Keratinocyte (primary cell): ENCODE measurements around the gene RPS3A. TPM values are rescaled to one million over a fixed set of nuclear protein-coding genes. Genes with fewer than 3 reads are reported as not detected.

Experiments
- DNase-seq: peaks from one replicate; pipeline ENCODE4 v3.0.0-alpha.2; 2011; ENCODE audit warnings: low read depth, missing footprints, low spot score
- FAIRE-seq: peaks from 2 replicates; lab custom pipeline; 2011; peaks lifted over from hg19 to GRCh38; lab: Jason Lieb, UNC
- H2AFZ ChIP-seq: 2 replicates; pipeline ENCODE4 v1.6.0; 2012; ENCODE audit warnings: low read length, control low read depth, inconsistent platforms; ENCODE audit not compliant: control insufficient read depth
- H3K27ac ChIP-seq: 2 replicates; pipeline ENCODE4 v1.5.1; 2011; ENCODE audit warnings: low read length; ENCODE audit not compliant: control insufficient read depth, insufficient read depth
- H3K27me3 ChIP-seq: 3 replicates; pipeline ENCODE4 v1.6.0; 2011; ENCODE audit warnings: low read length; ENCODE audit not compliant: control insufficient read depth, insufficient read depth; ENCODE audit errors: extremely low read depth
- H3K36me3 ChIP-seq, 2 experiments: 2 replicates in 1 of 2; 3 replicates in 1 of 2; pipeline ENCODE4 v1.5.1; 2011; ENCODE audit warnings: low read length in 2 of 2, mild to moderate bottlenecking in 1 of 2; ENCODE audit not compliant: control insufficient read depth in 2 of 2, insufficient read depth in 2 of 2; ENCODE audit errors: extremely low read depth in 1 of 2
- H3K4me1 ChIP-seq: 3 replicates; pipeline ENCODE4 v1.5.1; 2011; ENCODE audit warnings: low read length; ENCODE audit not compliant: control insufficient read depth, insufficient read depth; ENCODE audit errors: extremely low read depth
- H3K4me2 ChIP-seq: 3 replicates; pipeline ENCODE4 v1.6.0; 2011; ENCODE audit warnings: low read depth, low read length; ENCODE audit not compliant: control insufficient read depth, insufficient read depth; ENCODE audit errors: extremely low read depth
- H3K4me3 ChIP-seq, 3 experiments: fragments of 200-600 bp in 1 of 3; sonication (generic) in 1 of 3; 2 replicates in 2 of 3; 3 replicates in 1 of 3; pipeline ENCODE4 v1.5.1; 2011 to 2016; ENCODE audit warnings: low read length in 3 of 3, mild to moderate bottlenecking in 3 of 3, control low read depth in 2 of 3, inconsistent platforms in 1 of 3, low read depth in 1 of 3, mixed read lengths in 1 of 3, mixed run types in 1 of 3, moderate library complexity in 1 of 3; ENCODE audit not compliant: control insufficient read depth in 2 of 3, insufficient read depth in 2 of 3; ENCODE audit errors: extremely low read depth in 1 of 3
- H3K79me2 ChIP-seq: 2 replicates; pipeline ENCODE4 v1.6.0; 2012; ENCODE audit warnings: low read length; ENCODE audit not compliant: control insufficient read depth, insufficient read depth
- H3K9ac ChIP-seq: 3 replicates; pipeline ENCODE4 v1.6.0; 2011; ENCODE audit warnings: low read length; ENCODE audit not compliant: control insufficient read depth, insufficient read depth; ENCODE audit errors: extremely low read depth
- H3K9me1 ChIP-seq: 3 replicates; pipeline ENCODE4 v1.6.0; 2011; ENCODE audit warnings: low read length; ENCODE audit not compliant: control insufficient read depth, insufficient read depth; ENCODE audit errors: extremely low read depth
- H3K9me3 ChIP-seq: 2 replicates; pipeline ENCODE4 v1.5.1; 2012; ENCODE audit warnings: low read depth, low read length; ENCODE audit not compliant: control insufficient read depth
- H4K20me1 ChIP-seq: 3 replicates; pipeline ENCODE4 v1.6.0; 2011; ENCODE audit warnings: low read length; ENCODE audit not compliant: control insufficient read depth, insufficient read depth; ENCODE audit errors: extremely low read depth
- EZH2 ChIP-seq: IDR thresholded peaks from one replicate; pipeline ENCODE4 v1.6.1; 2012; ENCODE audit warnings: inconsistent platforms, mild to moderate bottlenecking, low read length, moderate library complexity
- dilution Hi-C: fragments of 300-500 bp; cut with MboI; formaldehyde crosslinking; loops from one replicate; pipeline ENCODE4 v1.7.0; 2020; ENCODE audit warnings: low sequenced_read_pairs; ENCODE audit not compliant: extremely low pct_ligation_motif_present
- polyA plus RNA-seq, 5 experiments: library from polyadenylated mRNA; depleted of rRNA in 3 of 5; stranded (reverse) in 3 of 5; stranded (forward) in 1 of 5; unstranded in 1 of 5; fragments of >200 nt; gene quantifications; 1 replicate in 1 of 5; 2 replicates in 3 of 5; 3 replicates in 1 of 5; pipeline versions ENCODE4 v1.2.1 to v1.2.3, GENCODE V29; 2011 to 2012; ENCODE audit warnings: missing spikeins in 2 of 5, low read depth in 1 of 5, low replicate concordance in 1 of 5
- TF ChIP-seq, protein P1 (sequence below), 3 experiments: IDR thresholded peaks in 1 of 3; conservative IDR thresholded peaks in 1 of 3; optimal IDR thresholded peaks in 1 of 3; 2 replicates in 2 of 3; 3 replicates in 1 of 3; pipeline versions ENCODE3 to v1.5.1; 2011; ENCODE audit warnings: low read length in 3 of 3, mild to moderate bottlenecking in 3 of 3, moderate library complexity in 2 of 3, control low read depth in 1 of 3, inconsistent platforms in 1 of 3; ENCODE audit not compliant: insufficient read depth in 2 of 3; ENCODE audit errors: extremely low read depth in 1 of 3

The RPS3A gene
- polyA plus RNA-seq, 1 donor (not counting 4 experiments of a cell fraction or from before 2014, with no cell fraction given): 3,377 TPM

DNA sequence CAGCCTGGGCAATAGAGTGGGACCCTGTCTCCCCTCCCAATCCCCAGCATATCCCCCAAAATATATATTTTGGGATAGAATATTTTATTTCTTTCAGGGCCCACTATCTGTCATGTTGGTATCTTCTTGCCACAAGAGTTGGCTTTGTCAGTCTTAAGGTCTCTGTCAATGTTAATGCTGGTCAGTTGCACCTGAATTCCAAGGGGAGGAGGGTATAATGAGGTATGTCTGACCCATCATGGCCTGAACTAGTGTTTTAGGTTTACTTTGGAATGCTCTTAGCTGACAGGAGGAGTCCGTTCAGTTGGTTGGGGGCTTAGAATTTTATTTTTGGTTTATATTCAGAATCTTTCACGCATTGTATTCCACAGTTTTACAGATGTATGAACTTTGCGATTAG lies 6.2 kb upstream of the RPS3A start:
- Histone ChIP-seq H3K4me1 (no peaks in the 10 kb centered on the region), H3K4me3 (no peak overlapping the region), H3K9ac (no peak overlapping the region), H3K27me3 (no peaks in the 10 kb centered on the region), H3K36me3 (no peaks in the 10 kb centered on the region), H3K9me1 (no peaks in the 10 kb centered on the region), H4K20me1 (no peaks in the 10 kb centered on the region), H3K4me2 (no peak overlapping the region), H3K9me3 (no peaks in the 10 kb centered on the region), H3K79me2 (no peaks in the 10 kb centered on the region), H2AFZ (peak overlapping the region; percentile 10), H3K27ac (no peak overlapping the region)
- DNase-seq: no peak
- dilution Hi-C loops: no loop called here
- FAIRE-seq: no peak
- no peak for TF ChIP-seq EZH2
- TF ChIP-seq, protein P1, sequence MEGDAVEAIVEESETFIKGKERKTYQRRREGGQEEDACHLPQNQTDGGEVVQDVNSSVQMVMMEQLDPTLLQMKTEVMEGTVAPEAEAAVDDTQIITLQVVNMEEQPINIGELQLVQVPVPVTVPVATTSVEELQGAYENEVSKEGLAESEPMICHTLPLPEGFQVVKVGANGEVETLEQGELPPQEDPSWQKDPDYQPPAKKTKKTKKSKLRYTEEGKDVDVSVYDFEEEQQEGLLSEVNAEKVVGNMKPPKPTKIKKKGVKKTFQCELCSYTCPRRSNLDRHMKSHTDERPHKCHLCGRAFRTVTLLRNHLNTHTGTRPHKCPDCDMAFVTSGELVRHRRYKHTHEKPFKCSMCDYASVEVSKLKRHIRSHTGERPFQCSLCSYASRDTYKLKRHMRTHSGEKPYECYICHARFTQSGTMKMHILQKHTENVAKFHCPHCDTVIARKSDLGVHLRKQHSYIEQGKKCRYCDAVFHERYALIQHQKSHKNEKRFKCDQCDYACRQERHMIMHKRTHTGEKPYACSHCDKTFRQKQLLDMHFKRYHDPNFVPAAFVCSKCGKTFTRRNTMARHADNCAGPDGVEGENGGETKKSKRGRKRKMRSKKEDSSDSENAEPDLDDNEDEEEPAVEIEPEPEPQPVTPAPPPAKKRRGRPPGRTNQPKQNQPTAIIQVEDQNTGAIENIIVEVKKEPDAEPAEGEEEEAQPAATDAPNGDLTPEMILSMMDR (optimal IDR thresholded peaks at IDR 0.05 in 1 of 3, IDR thresholded peaks at IDR 0.05 in 1 of 3, conservative IDR thresholded peaks at IDR 0.05 in 1 of 3; ENCODE audit: extremely low read depth in 1 of 3, insufficient read depth in 2 of 3, low read length in 3 of 3): no peak

DNA sequence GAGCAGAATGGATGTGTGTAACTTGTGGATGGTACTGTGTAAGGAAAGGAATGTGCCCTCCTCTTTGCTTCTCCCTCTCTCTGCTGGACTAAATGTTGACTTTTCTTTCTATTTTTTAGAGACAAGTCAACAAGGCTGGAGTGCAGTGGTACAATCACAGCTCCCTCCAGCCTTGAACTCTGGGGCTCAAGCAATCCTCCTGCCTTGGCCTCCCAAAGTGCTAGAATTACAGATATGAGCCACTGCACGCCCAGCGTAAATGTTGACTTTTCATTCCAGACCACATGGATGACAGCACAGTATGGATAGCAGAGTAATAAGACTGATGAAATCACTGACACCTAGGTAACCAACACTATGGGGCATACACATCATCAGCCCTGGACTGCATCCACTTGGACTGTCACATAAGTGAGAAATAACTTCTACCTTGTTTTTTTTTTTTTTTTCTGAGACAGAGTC lies 5.1 kb upstream of the RPS3A start:
- H3K4me3 ChIP-seq: no peak overlapping the region
- H3K36me3 ChIP-seq: no peaks in the 10 kb centered on the region
- no peak overlapping the region for H2AFZ ChIP-seq
- no peaks in the 10 kb centered on the region for H3K79me2 ChIP-seq
- H4K20me1 ChIP-seq: no peaks in the 10 kb centered on the region
- DNase-seq (no peak), FAIRE-seq (no peak)
- TF ChIP-seq EZH2: no peak
- TF ChIP-seq, protein P1 (optimal IDR thresholded peaks at IDR 0.05 in 1 of 3, IDR thresholded peaks at IDR 0.05 in 1 of 3, conservative IDR thresholded peaks at IDR 0.05 in 1 of 3; ENCODE audit: extremely low read depth in 1 of 3, insufficient read depth in 2 of 3, low read length in 3 of 3): no peak
- H3K27me3 ChIP-seq: no peaks in the 10 kb centered on the region
- peaks cover 5% of the 10 kb centered on the region for H3K4me1 ChIP-seq
- no peak overlapping the region for H3K27ac ChIP-seq
- H3K9me1 ChIP-seq: no peaks in the 10 kb centered on the region
- no peaks in the 10 kb centered on the region for H3K9me3 ChIP-seq
- no peak overlapping the region for H3K9ac ChIP-seq
- no peak overlapping the region for H3K4me2 ChIP-seq
- dilution Hi-C loops: no loop called here
